ENCODE data around the gene SYT3. TPM values are rescaled to one million over a fixed set of nuclear protein-coding genes. Genes with fewer than 3 reads are reported as not detected.

The SYT3 gene, protein sequence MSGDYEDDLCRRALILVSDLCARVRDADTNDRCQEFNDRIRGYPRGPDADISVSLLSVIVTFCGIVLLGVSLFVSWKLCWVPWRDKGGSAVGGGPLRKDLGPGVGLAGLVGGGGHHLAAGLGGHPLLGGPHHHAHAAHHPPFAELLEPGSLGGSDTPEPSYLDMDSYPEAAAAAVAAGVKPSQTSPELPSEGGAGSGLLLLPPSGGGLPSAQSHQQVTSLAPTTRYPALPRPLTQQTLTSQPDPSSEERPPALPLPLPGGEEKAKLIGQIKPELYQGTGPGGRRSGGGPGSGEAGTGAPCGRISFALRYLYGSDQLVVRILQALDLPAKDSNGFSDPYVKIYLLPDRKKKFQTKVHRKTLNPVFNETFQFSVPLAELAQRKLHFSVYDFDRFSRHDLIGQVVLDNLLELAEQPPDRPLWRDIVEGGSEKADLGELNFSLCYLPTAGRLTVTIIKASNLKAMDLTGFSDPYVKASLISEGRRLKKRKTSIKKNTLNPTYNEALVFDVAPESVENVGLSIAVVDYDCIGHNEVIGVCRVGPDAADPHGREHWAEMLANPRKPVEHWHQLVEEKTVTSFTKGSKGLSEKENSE
- polyA plus RNA-seq (ENCODE audit: low read depth in 6 of 6): under 1 TPM in 1 of 6 donors, not detected in 5; 0.11 TPM

DNA sequence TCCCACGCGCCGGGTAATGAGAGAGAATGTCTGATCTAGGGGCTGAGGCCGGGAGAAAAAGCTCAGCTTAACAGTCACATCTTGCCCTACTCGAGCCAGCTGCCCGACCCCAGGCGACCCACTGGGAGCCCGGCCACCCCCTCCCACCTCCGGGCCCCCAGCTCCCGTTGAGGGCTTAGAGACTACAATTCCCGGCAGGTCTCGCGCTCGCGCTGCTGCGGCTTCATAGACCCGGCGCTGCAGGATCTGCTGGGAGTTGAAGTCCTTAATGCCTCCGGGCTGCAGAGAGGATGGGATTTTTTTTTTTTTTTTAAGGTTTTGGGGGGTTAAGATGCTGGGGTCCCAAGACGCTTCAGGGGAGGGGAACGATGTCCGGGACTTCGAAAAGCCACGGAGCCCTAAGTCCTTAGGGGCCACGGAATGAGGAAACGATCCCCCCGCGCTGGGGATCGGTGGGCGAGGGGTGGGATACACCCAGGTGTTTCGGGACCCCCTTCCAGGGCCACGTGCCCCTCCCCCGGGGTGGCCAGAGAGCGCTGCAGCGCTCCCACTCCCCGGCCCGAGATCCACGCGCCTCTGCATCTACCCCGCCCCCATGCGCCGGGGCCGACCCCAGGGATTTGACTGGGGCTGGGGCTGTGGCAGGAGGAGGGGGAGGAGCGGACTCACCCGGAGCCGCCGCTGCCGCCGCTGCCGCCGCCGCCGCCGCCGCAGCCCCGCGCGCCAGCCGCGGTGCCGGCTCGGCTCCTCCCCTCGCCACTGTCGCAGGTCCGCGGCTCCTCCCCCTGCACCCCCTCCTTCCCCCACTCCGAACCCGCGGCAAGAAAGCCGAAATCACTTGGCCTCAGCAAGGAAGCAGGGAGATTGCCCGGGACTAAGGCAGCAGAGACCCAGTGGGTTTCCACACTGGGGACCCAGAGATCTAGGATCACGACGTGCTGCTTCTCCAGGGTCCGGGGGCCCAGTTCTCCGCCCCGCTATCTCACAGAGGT is at the start of gene SYT3:
Gene SYT3, minus strand, starts transcription at position 761 of the 992 bp plus-strand sequence. CDS start 2,470 bp downstream, outside the sequence.
- Mint-ChIP-seq H3K4me1 (peaks cover 10 to 13% (median 12%) of the 10 kb centered on the region in 3 donors), H3K9me3 (peaks cover 0 to 26% (median 21%) of the 10 kb centered on the region in 7 donors), H3K27me3 (peaks cover 31 to 45% (median 32%) of the 10 kb centered on the region in 3 donors), H3K27ac (peak within 1 kb of the TSS in 3 of 6 donors; percentile 22 to 92 (median 60)), H3K4me3 (peak within 1 kb of the TSS; percentile 79 to 95 (median 89)), H3K36me3 (peaks cover 0 to 29% of the 10 kb centered on the region in 2 donors)
- ATAC-seq (ENCODE audit: low read depth in 2 of 2) (peak; percentile 87), DNase-seq (no peak)

DNA sequence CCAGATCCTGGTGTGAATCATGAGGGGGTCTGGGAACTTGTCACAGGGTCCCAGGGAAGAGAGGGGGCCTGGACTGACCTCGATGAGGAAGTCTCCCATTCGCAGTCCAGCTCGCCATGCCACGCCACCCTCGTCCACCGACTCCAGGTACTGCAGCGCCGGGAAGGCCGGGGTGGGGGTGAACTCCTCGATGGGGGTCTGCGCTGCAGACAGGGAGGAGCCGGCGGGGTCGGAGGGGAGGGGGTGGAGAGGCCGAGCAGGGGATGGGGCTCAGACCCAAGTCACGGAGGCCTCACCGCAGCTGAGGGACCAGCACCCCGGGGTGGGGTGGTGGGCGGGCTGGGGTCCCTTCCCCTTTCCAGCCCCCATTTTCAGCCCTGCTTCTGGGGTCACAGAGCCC is 49.1 kb upstream of the SYT3 start:
- peaks cover 0 to 13% (median under 1%) of the 10 kb centered on the region in 3 donors for H3K4me1 Mint-ChIP-seq
- H3K27ac Mint-ChIP-seq: no peak overlapping the region
- no peak for DNase-seq
- H3K9me3 Mint-ChIP-seq: peaks cover 0 to 6% (median 0%) of the 10 kb centered on the region in 7 donors
- ATAC-seq (ENCODE audit: low read depth in 2 of 2): no peak
- peaks cover 42 to 81% (median 72%) of the 10 kb centered on the region in 3 donors for H3K27me3 Mint-ChIP-seq
- H3K4me3 Mint-ChIP-seq: no peak overlapping the region
- peaks cover 0 to 23% of the 10 kb centered on the region in 2 donors for H3K36me3 Mint-ChIP-seq

DNA sequence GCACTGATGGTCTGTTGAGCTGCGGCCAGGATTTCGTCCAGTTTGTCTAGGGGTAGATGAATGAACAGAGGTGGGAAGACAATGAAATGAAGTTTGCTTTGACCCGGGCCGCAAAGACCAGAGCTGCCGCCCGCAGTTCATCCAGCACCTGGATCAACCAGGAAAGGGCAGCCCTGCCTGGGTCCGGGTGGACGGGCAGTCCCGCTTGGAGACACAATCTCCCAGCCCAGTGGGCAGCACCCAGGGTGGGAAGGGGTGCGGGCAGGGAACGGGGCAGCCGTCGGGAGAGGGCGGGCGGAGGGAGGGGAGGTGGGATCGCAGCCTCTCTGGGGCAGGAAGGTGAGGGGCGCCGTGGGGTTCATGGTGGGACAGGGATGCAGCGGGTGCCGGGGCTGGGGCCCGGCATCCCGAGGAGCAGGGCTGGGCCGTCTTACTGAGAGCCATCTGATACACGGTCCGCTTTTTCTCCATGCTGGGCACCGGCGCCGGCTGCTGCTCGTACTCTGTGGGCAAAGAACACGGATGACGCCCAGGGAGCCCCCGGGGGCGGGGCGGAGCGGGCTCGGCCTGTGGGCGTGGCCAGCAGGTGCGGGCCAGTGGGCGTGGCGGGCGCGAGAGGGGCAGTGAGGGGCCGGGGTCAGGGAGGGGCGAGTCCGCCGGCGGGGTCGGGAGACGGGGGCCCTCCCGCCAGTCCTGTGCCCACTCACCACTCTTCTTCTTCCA is 46.8 kb upstream of the SYT3 start:
- peaks cover 37 to 71% (median 52%) of the 10 kb centered on the region in 3 donors for H3K27me3 Mint-ChIP-seq

DNA sequence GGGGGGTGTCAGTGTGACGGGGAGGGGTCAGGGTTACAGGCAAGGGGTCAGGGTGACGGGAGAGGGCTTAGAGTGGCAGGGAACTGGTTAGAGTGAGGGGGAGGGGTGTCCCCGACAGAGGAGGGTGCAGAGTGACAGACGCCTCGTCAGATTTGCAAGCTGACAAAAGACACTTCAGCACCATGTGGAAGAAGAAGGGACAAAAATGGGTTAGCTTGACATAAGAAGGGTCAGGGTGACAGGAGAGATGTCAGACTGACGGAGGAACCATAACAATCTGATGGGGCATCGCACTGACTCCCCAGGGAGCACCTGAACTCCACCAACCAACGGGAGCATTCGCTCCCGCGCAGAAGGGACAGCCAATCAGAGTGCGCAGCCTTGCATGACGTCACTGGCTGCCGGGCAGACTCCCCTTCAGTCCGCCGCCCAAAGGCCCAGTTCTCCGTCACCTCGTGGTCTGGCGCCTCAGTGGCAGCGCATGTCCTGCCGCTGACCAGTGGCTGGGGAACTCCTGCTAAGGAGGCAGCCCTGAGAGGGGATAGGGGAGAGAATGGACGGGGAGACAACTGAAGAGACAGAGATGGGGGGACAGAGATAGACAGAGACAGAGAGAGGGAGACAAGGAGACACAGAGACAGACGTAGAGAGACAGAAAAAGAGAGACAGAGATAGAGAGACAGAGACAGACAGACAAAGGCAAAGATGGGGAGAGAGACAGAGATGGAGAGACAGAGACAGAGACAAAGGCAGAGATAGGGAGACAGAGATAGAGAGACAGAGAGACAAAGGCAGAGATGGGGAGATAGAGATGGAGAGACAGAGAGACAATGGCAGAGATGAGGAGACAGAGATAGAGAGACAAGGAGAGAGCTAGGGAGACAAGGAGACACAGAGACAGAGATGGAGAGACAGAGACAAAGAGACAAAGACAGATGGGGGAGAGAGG is 39.8 kb upstream of the SYT3 start:
- peaks cover 16 to 40% (median 20%) of the 10 kb centered on the region in 3 donors for H3K27me3 Mint-ChIP-seq
- DNase-seq: peak; percentile 85

More for the DNA sequence above, 46.8 kb upstream of the SYT3 start:
- H3K4me1 Mint-ChIP-seq: peaks cover 0 to 5% (median 0%) of the 10 kb centered on the region in 3 donors
- no peak for ATAC-seq (ENCODE audit: low read depth in 2 of 2)
- H3K9me3 Mint-ChIP-seq: peaks cover 0 to 4% (median 0%) of the 10 kb centered on the region in 7 donors
- no peak overlapping the region for H3K4me3 Mint-ChIP-seq
- no peak for DNase-seq
- no peak overlapping the region for H3K27ac Mint-ChIP-seq
- peaks cover 0 to 22% of the 10 kb centered on the region in 2 donors for H3K36me3 Mint-ChIP-seq

DNA sequence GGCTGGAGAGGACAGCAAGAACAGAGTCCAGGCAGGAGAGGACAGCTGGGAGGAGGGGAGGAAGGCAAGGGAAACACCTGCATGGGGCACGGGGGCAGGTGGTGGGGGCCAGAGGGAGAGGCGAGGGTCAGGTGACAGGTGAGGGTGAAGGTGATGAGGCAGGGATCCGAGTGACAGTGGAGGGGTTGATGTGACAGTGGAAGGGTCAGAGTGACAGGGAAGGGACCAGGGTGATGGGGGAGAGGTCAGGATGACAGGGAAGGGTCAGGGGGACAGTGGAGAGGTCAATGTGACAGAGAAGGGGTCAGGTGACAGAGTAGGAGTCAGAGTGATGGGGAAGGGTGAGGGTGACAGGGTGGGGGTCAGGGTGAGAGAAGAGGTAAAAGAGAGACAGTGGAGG is 38.6 kb upstream of the SYT3 start:
- Mint-ChIP-seq H3K27ac (peak overlapping the region in 4 of 6 donors; percentile 3 to 96 (median 89)), H3K4me1 (peaks cover 20 to 25% (median 23%) of the 10 kb centered on the region in 3 donors), H3K27me3 (peaks cover 11 to 42% (median 21%) of the 10 kb centered on the region in 3 donors), H3K4me3 (peak overlapping the region in 3 of 8 donors; percentile 37 to 61 (median 50)), H3K36me3 (peaks cover 0 to 19% of the 10 kb centered on the region in 2 donors), H3K9me3 (peaks cover 0 to 18% (median 7%) of the 10 kb centered on the region in 7 donors)
- DNase-seq (no peak), ATAC-seq (ENCODE audit: low read depth in 2 of 2) (no peak)

More for the DNA sequence above, 39.8 kb upstream of the SYT3 start:
- Mint-ChIP-seq H3K36me3 (peaks cover 0 to 27% of the 10 kb centered on the region in 2 donors), H3K4me1 (peaks cover 20 to 25% (median 22%) of the 10 kb centered on the region in 3 donors), H3K4me3 (peak overlapping the region in 7 of 8 donors; percentile 67 to 87 (median 82)), H3K9me3 (peaks cover 0 to 18% (median 9%) of the 10 kb centered on the region in 7 donors), H3K27ac (peak overlapping the region; percentile 95 to 99 (median 98))
- ATAC-seq (ENCODE audit: low read depth in 2 of 2): peak; percentile 96 to 98

DNA sequence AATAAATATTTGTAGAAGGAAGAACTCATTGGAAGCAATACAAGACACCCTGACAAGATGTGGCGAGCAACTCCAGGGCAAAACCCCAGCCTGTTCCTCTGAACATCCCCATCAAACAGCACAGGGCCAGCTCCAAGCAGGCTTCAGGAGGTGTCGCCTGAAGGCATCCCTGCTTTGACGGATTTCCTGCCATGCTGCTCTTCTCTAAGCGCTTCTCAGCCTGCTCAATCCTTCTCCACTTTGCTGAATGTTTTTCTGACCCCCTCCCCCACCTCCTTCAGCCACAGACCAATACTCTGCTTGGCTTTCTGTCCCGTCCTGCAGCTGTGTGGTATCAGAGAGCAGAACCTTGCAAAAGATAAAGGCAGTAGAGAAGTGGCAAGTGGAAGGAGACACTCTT is 38.0 kb upstream of the SYT3 start:
- Mint-ChIP-seq H3K9me3 (peaks cover 0 to 18% (median 7%) of the 10 kb centered on the region in 7 donors), H3K27ac (peak overlapping the region in 3 of 6 donors; percentile 64 to 96 (median 70)), H3K4me1 (peaks cover 20 to 28% (median 27%) of the 10 kb centered on the region in 3 donors), H3K36me3 (peaks cover 0 to 19% of the 10 kb centered on the region in 2 donors), H3K4me3 (peak overlapping the region in 2 of 8 donors; percentile 24 to 50), H3K27me3 (peaks cover 11 to 47% (median 28%) of the 10 kb centered on the region in 3 donors)
- DNase-seq (no peak), ATAC-seq (ENCODE audit: low read depth in 2 of 2) (no peak)

DNA sequence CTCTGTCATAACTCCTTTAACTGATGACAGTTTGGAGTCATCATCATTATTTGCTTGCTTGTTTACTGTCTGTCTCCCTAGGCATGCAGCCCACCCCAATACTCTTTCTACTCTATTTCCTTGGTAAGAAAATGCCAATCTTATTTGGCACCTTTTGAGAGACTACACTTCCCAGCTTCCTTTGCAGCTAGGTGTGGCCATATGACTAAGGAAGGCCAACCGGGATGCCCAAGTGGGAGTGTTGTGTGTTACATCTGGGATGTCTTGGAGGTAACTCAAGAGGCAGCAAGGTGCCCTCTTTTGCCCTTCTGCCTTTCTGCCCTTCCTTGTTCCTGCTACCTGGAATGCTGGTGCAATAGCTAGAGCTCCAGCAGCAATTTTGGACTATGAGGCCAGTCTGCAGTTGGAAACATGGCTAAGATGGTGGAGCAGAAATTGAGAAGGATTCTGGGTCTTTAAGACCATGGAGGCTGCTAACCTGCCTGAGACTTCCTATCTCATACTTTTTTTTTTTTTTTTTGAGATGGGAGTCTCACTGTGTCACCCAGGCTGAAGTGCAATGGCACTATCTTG is 37.0 kb upstream of the SYT3 start:
- Mint-ChIP-seq H3K9me3 (peaks cover 0 to 18% (median 7%) of the 10 kb centered on the region in 7 donors), H3K4me3 (no peak overlapping the region), H3K36me3 (peaks cover 0 to 19% of the 10 kb centered on the region in 2 donors), H3K4me1 (peaks cover 20 to 28% (median 27%) of the 10 kb centered on the region in 3 donors), H3K27me3 (peaks cover 10 to 50% (median 37%) of the 10 kb centered on the region in 3 donors), H3K27ac (no peak overlapping the region)
- no peak for DNase-seq
- ATAC-seq (ENCODE audit: low read depth in 2 of 2): no peak

DNA sequence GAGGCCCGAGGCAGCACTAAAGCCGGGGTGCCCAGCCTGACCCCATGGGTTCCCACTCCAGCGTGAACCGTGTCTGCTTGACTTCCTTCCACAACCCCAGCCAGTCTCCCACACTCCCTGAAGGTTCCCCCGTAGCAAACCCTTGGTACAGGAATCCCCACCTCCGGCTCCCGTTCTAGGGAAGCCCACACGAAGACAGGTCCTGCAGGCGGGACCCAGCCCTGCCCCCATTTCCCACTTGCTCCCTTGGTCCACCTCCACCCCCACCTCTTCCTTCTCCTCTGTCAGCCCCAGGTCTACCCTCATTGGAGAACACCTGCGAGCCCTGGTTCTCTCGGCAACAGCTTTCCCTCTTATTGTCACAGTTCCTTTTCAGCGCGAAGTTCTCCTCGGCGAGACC is 33.4 kb upstream of the SYT3 start:
- Mint-ChIP-seq H3K4me3 (peak overlapping the region in 2 of 8 donors; percentile 26 to 44), H3K27ac (no peak overlapping the region), H3K9me3 (peaks cover 0 to 13% (median 3%) of the 10 kb centered on the region in 7 donors), H3K4me1 (peaks cover 8 to 12% (median 8%) of the 10 kb centered on the region in 3 donors), H3K36me3 (peaks cover 0 to 5% of the 10 kb centered on the region in 2 donors), H3K27me3 (peaks cover 32 to 66% (median 55%) of the 10 kb centered on the region in 3 donors)
- DNase-seq (no peak), ATAC-seq (ENCODE audit: low read depth in 2 of 2) (no peak)

DNA sequence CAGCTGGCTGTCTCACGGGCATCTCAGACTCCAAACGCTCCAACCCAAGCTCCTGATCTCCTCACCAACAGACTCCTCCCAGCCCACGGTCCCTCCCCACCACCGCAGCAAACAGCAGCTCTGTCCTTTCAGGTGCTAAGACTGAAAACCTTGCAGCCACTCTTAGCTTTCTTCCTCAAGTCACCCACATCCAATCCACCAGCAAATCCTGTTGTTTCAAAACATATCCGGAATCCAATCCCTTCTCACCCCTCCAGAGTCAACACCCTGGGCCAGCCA is 30.4 kb upstream of the SYT3 start:
- H3K9me3 Mint-ChIP-seq: no peaks in the 10 kb centered on the region
- no peak for ATAC-seq (ENCODE audit: low read depth in 2 of 2)
- DNase-seq: no peak
- H3K4me1 Mint-ChIP-seq: peaks cover 4 to 9% (median 5%) of the 10 kb centered on the region in 3 donors
- H3K36me3 Mint-ChIP-seq: no peaks in the 10 kb centered on the region
- H3K27ac Mint-ChIP-seq: peak overlapping the region in 3 of 6 donors; percentile 31 to 37 (median 34)
- H3K27me3 Mint-ChIP-seq: peaks cover 26 to 69% (median 55%) of the 10 kb centered on the region in 3 donors
- peak overlapping the region in 3 of 8 donors; percentile 2 to 70 (median 9) for H3K4me3 Mint-ChIP-seq

DNA sequence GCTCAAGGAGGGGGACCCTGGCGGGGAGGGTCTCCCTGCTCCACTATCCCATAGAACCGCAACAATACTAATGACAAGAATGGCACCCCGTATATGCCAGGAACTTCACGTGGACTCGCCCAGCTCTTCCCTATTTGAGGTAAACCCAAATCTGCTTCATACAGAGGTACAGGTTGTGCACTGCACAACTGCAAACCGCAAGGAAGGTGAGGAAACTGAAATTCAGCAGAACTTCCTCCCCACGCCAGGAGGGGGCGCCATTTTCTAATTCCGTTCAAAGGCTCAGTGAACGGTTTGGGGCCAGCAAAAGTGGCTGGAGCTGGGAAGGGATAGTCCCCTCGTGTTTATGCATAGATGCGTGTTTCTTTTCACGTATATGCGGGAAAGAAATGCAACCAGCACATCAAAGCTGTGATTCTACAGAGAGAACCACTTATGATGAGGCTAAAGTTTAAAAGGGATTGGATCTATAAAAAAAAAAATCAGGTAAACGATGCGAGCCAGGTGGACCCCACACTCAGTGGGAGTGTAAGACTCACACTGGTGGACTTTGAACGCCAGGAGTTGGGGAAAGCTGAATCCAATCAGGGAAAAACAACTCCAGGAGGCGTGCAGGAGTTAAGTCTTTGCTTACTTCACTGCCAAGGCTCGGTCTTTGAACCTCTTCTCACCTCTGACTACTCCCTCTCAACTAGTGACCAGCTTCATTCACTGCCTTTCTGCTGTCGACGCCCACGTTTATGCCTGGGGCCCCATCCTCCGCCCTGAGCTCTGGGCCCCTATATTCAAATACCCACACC is 29.8 kb upstream of the SYT3 start:
- peak overlapping the region in 7 of 8 donors; percentile 16 to 75 (median 46) for H3K4me3 Mint-ChIP-seq
- H3K36me3 Mint-ChIP-seq: no peaks in the 10 kb centered on the region
- no peaks in the 10 kb centered on the region for H3K9me3 Mint-ChIP-seq
- peaks cover 26 to 73% (median 59%) of the 10 kb centered on the region in 3 donors for H3K27me3 Mint-ChIP-seq
- ATAC-seq (ENCODE audit: low read depth in 2 of 2): peak in 1 of 2 donors; percentile 35
- peaks cover 4 to 9% (median 5%) of the 10 kb centered on the region in 3 donors for H3K4me1 Mint-ChIP-seq
- peak overlapping the region in 3 of 6 donors; percentile 31 to 37 (median 34) for H3K27ac Mint-ChIP-seq
- DNase-seq: peak; percentile 36

Data from naive B cell (primary cell).